A673 (cell line): ENCODE results near the gene DSP.

Experiments used
- CTCF ChIP-seq: fragments of 300-800, 200-600 bp; sonication (generic); conservative IDR thresholded peaks from 2 replicates; pipeline ENCODE4 v1.5.1; 2017; ENCODE audit warnings: low read depth, mild to moderate bottlenecking, antibody characterized with exemption, low read length, moderate library complexity, mixed read lengths
- EZH2 ChIP-seq: fragments of 200-600 bp; sonication (generic); IDR thresholded peaks from 2 replicates; pipeline ENCODE4 v1.6.1; 2017; ENCODE audit warnings: borderline replicate concordance, low read depth, mild to moderate bottlenecking, mixed read lengths, antibody characterized with exemption, low read length; ENCODE audit not compliant: poor library complexity, severe bottlenecking

DNA sequence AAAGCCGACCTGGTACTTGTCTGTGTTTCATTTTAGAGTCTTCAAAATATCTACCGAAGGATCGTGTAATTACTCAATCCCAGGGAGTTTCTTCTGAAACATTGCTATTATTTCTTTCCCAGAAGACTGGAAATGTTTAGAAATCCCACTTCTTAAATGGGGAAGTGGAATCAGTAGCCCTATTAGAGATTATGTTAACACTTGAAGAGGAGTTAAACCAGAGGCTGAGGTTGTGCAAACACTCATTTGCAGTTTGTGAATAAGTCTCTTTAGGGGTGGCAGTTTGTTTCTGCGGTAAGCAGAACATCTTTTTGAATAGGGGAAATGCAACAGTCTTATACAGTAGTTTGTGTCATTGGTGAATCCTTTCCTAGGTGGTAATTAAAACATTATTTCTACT is 21.3 kb downstream of the DSP start:
- no peak for TF ChIP-seq CTCF
- no peak for TF ChIP-seq EZH2
